Smooth muscle cell (in vitro differentiated cells): ENCODE data around the gene BTG2. TPM values are rescaled to one million over a fixed set of nuclear protein-coding genes. Genes with fewer than 3 reads are reported as not detected.

ENCODE experiments used
- DNase-seq: peaks from one replicate; lab custom pipeline; 2025; ENCODE audit not compliant: unreplicated experiment; lab: John Stamatoyannopoulos, UW
- H2AFZ ChIP-seq: fragments of 200-600 bp; sonication (generic); 2 replicates; pipeline ENCODE4 v1.6.0; 2016; ENCODE audit warnings: antibody characterized with exemption, low read depth, mild to moderate bottlenecking
- H3F3A ChIP-seq: fragments of 200-600 bp; sonication (generic); 2 replicates; pipeline ENCODE4 v1.6.0; 2017; ENCODE audit warnings: antibody characterized with exemption, low read depth
- H3K27ac ChIP-seq: fragments of 200-600 bp; sonication (generic); 2 replicates; pipeline ENCODE4 v1.5.1; 2016; ENCODE audit warnings: low read depth, mild to moderate bottlenecking
- H3K27me3 ChIP-seq: fragments of 200-600 bp; sonication (generic); 2 replicates; pipeline ENCODE4 v1.6.1; 2016; ENCODE audit warnings: low read depth, mild to moderate bottlenecking
- H3K36me3 ChIP-seq: fragments of 200-600 bp; sonication (generic); 2 replicates; pipeline ENCODE4 v1.5.1; 2016; ENCODE audit warnings: low read depth
- H3K4me1 ChIP-seq: fragments of 200-600 bp; sonication (generic); 2 replicates; pipeline ENCODE4 v1.5.1; 2016; ENCODE audit warnings: low read depth
- H3K4me2 ChIP-seq: fragments of 200-600 bp; sonication (generic); 2 replicates; pipeline ENCODE4 v1.6.0; 2016; ENCODE audit warnings: mild to moderate bottlenecking
- H3K4me3 ChIP-seq: fragments of 200-600 bp; sonication (generic); 2 replicates; pipeline ENCODE4 v1.5.1; 2016; ENCODE audit warnings: mild to moderate bottlenecking
- H3K79me2 ChIP-seq: fragments of 200-600 bp; sonication (generic); 2 replicates; pipeline ENCODE4 v1.6.0; 2016; ENCODE audit warnings: low read depth, mild to moderate bottlenecking
- H3K9ac ChIP-seq: fragments of 200-600 bp; sonication (generic); 2 replicates; pipeline ENCODE4 v1.6.0; 2016; ENCODE audit warnings: low read depth
- H3K9me3 ChIP-seq: fragments of 200-600 bp; sonication (generic); replicated peaks from 2 replicates; pipeline ENCODE4 v1.5.1; 2016; ENCODE audit warnings: low read depth
- H4K20me1 ChIP-seq: fragments of 200-600 bp; sonication (generic); 2 replicates; pipeline ENCODE4 v1.6.0; 2016; ENCODE audit warnings: low read depth
- WGBS: methylation state at CpG from one replicate; pipeline ENCODE4 v1.1.7; 2016; ENCODE audit warnings: low lambda C conversion rate; 5-methylcytosine and 5-hydroxymethylcytosine counted together
- polyA plus RNA-seq: library from polyadenylated mRNA; unstranded; fragments of >200 nt; fragmentation: Nextera tagmentation; extraction: Ambion mirVana; gene quantifications from 2 replicates; pipeline ENCODE4 v1.2.1, GENCODE V29; 2016
- total RNA-seq: library from RNA; depleted of rRNA; stranded (reverse); fragments of >200 nt; gene quantifications from 2 replicates; pipeline ENCODE4 v1.2.3, GENCODE V29; 2014
- TF ChIP-seq, protein P1 (sequence below): fragments of 200-600 bp; sonication (generic); IDR thresholded peaks from 2 replicates; pipeline ENCODE4 v1.5.1; 2017; ENCODE audit warnings: borderline replicate concordance, mild to moderate bottlenecking, antibody characterized with exemption; ENCODE audit not compliant: insufficient read depth, poor library complexity, severe bottlenecking

BTG2 gene
- total and polyA plus RNA-seq, 2 experiments from 2014 or later, result 80.0 to 93.8 TPM

DNA sequence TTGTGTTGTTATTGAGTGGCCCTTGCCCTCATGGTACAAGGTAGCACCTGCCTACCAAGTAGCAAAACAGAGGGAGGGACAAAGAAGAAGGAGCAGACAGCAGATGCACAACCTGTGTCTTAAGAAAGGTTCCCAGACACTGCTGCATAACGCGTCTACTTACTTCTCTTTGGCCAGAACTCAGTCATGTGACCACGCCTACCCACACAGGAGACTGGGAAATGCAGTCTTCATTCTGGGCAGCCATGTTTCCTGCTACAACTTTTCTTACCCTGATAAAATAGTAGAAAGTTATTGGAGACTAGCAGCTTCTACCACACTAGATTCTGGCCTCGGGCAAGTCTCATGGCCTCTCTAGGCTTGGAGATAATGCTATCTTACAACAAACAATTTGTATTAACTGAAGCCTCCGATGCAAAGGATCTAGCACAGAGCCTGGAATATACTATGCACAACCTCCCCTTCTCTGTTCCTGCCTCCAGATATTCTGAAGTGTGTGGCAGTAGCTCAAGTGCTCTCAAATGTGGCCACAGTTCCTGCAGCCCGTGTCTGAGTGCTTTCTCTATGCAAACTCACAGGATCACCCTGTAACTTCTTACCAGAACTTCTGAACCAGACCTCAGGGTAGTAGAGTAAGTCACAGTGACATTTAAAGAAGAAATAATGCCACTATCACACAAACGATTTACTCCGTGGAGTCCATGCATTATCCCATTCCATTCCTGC lies 34.1 kb upstream of the BTG2 start:
- Histone ChIP-seq H3K36me3 (no peaks in the 10 kb centered on the region), H3K4me2 (peak overlapping the region; percentile 64), H2AFZ (peak overlapping the region; percentile 59), H3K27me3 (no peaks in the 10 kb centered on the region), H3K4me1 (peaks cover 12% of the 10 kb centered on the region), H3K9ac (no peak overlapping the region), H4K20me1 (no peaks in the 10 kb centered on the region), H3F3A (no peaks in the 10 kb centered on the region), H3K9me3 (no peaks in the 10 kb centered on the region), H3K27ac (no peak overlapping the region), H3K4me3 (no peak overlapping the region), H3K79me2 (no peaks in the 10 kb centered on the region)
- TF ChIP-seq, protein P1, sequence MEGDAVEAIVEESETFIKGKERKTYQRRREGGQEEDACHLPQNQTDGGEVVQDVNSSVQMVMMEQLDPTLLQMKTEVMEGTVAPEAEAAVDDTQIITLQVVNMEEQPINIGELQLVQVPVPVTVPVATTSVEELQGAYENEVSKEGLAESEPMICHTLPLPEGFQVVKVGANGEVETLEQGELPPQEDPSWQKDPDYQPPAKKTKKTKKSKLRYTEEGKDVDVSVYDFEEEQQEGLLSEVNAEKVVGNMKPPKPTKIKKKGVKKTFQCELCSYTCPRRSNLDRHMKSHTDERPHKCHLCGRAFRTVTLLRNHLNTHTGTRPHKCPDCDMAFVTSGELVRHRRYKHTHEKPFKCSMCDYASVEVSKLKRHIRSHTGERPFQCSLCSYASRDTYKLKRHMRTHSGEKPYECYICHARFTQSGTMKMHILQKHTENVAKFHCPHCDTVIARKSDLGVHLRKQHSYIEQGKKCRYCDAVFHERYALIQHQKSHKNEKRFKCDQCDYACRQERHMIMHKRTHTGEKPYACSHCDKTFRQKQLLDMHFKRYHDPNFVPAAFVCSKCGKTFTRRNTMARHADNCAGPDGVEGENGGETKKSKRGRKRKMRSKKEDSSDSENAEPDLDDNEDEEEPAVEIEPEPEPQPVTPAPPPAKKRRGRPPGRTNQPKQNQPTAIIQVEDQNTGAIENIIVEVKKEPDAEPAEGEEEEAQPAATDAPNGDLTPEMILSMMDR, result no peak
- 43% methylated on average over 8 of the region's 8 CpGs for WGBS
- DNase-seq, result no peak

DNA sequence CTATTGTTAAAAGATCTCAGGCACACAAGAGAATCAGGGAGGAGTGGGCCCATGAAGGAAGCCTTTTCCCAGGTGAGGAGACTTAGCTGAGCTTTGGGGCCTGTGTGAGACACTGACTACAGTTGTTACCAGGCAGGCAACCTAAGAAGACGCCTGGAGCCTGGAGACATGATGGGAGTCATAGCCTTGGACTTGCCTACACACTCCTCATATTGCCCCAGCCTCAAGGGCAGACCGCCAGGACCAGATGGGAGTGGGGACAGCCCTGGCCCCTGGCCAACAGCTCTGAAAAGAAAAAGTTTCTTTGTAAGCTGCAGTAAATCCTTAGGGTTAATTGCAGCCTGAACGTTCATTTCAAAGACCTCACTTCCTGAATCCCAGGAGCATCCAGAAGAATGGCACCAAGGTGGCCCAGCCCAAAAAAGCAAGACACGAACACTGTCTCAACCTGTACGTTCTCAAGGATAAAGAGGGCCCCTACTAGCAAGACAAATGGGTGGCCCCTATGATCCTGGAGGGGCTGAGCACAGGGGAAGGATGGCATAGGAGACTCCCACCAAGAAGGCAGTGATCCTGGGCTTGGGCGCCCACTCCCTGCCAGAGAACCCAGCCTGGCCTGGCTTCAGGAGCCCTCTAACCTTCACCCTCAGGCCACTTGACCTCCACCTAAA lies 33.2 kb upstream of the BTG2 start:
- no peak overlapping the region for H3K4me3 ChIP-seq
- no peak overlapping the region for H3K4me2 ChIP-seq
- 86% methylated on average over 6 of the region's 6 CpGs for WGBS
- H3K27ac ChIP-seq, result no peak overlapping the region
- H3K27me3 ChIP-seq, result no peaks in the 10 kb centered on the region
- DNase-seq, result no peak
- H3K36me3 ChIP-seq, result no peaks in the 10 kb centered on the region
- peaks cover 12% of the 10 kb centered on the region for H3K4me1 ChIP-seq
- H3K79me2 ChIP-seq, result no peaks in the 10 kb centered on the region
- TF ChIP-seq, protein P1, result no peak
- no peak overlapping the region for H2AFZ ChIP-seq
- H3K9me3 ChIP-seq, result no peaks in the 10 kb centered on the region
- no peak overlapping the region for H3K9ac ChIP-seq
- H4K20me1 ChIP-seq, result no peaks in the 10 kb centered on the region
- no peaks in the 10 kb centered on the region for H3F3A ChIP-seq

DNA sequence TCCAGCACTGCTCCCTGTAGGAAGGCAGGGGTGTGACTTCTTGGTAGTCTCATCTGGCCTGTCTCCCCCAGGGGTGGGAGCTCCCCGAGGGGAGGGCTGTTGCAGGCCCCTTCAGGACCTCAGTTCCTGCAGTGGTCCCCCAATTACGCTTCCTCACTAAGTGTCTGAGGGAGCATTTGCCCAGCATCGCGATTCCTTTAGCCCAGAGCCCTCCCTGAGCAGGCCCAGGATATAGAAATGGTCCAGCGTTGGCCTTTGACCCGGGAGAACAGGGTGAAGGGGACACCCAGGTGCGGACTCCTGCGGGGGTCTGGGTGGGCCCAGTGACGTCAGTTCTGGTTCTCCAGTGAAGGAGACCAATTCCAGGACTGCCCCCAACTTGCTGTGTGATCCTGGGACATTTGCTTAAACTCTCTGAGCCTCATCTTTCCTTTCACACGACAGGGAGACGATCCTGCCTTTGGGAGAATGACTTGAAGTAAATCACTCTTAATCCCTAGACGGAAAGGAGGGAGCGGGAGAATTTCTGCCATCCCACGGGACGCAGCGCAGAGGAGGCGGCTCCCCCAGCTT lies 32.6 kb upstream of the BTG2 start:
- H3K4me3 ChIP-seq, result no peak overlapping the region
- no peak overlapping the region for H3K9ac ChIP-seq
- no peak overlapping the region for H3K27ac ChIP-seq
- H3K4me2 ChIP-seq, result peak overlapping the region; percentile 71
- 36% methylated on average over 17 of the region's 17 CpGs for WGBS
- no peaks in the 10 kb centered on the region for H3F3A ChIP-seq
- TF ChIP-seq, protein P1, result no peak
- no peaks in the 10 kb centered on the region for H3K36me3 ChIP-seq
- peaks cover 12% of the 10 kb centered on the region for H3K4me1 ChIP-seq
- H3K27me3 ChIP-seq, result no peaks in the 10 kb centered on the region
- H4K20me1 ChIP-seq, result no peaks in the 10 kb centered on the region
- H3K9me3 ChIP-seq, result no peaks in the 10 kb centered on the region
- no peak for DNase-seq
- no peak overlapping the region for H2AFZ ChIP-seq
- H3K79me2 ChIP-seq, result no peaks in the 10 kb centered on the region
